ENCODE results near the gene HMGN2.

HMGN2 gene

DNA sequence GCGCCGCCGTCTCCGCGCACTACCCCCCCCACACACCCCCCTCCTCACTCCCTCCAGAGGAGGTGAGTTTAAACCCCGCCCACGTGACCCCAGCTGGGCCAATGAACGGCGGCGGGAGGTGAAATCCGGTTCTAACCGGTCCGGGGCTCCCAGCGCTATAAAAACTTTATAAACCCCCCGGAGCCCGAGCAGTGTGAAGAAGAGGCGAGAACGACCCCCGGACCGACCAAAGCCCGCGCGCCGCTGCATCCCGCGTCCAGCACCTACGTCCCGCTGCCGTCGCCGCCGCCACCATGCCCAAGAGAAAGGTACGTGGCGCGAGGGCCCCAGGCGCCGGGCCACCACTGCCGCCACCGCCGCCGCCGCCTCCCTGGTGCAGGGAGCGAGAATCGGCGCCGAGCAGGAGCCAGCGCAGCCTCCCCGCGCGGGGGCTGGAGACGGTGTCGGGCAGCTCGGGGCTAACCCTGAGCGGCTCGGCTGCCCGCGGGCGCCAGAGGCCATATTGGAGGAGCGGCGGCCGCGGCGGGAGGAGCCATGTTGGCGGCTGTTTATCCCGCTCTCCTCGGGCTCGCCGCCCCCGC, at the start of gene HMGN2:
HMGN2 (plus strand) TSS at position 121 of the 581 bp plus-strand sequence; CDS start at position 294, 173 bp downstream.
- DNase-seq: no peak

GRCh38 chr1:26429721-26430120, 42.5 kb upstream of the HMGN2 start:
- no peak for DNase-seq

DNA sequence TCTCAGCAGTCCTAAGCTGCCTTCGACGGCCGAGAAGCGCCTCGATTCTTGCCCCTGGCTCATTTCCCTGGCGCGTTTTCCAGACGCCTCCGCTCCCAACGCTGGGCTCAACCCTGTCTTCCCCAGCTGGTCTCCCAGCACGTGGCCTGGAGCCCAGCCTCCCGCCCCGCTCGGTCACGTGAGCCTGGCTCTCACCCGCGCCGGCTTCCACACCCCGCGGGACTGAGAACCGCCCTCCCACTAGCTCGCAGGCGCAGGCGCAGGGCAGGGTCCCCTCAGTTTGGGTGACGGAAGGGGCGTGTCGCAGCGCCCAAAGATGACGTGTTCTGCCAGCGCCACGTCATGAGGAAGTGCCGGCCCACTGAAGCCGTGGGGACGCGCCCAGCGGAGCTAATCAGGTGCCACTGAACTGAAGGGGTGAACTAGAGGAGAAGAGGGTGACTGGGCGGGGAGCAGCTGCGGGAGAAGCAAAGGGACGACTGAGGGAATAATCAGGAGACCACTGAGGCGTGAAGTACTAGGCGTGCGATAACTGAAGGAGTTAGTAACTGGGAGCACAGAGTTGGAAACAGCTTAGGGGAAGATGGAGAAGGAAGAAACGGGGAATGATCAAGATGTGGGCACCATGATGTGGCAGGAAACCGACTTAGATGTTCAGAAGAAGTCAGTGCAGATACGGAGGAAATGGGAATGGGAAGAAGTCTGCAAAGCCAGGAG, 40.1 kb upstream of the HMGN2 start, which contains the start of gene DHDDS:
DHDDS (plus strand) TSS at position 343 of the 717 bp plus-strand sequence. CDS start 625 bp downstream, outside the sequence.
- DNase-seq: peak; percentile 95

GRCh38 chr1:26432793-26433192, 39.4 kb upstream of the HMGN2 start:
- DNase-seq: no peak

GRCh38 chr1:26434161-26434752, 38.0 kb upstream of the HMGN2 start:
- no peak for DNase-seq

DNA sequence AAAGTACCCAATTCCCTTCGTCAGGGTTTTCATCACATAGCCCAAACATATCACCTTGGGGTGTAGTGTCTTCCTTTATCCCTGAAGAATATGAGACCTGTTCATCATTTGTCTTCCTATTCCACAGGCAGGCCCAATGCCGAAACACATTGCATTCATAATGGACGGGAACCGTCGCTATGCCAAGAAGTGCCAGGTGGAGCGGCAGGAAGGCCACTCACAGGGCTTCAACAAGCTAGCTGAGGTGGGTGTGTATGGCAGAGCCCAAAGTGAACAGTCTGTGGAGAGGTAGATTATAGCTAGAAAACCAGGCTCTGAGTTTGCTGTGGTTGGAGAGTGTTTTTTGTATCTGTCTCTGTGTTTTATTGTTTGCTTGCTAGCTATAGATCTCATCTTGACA, 34.2 kb upstream of the HMGN2 start:
- DNase-seq: no peak

- no peak for DNase-seq
Measured at GRCh38 chr1:26440259-26440658, 32.0 kb upstream of the HMGN2 start.

GRCh38 chr1:26449868-26450267, 22.4 kb upstream of the HMGN2 start:
- DNase-seq: no peak

DNA sequence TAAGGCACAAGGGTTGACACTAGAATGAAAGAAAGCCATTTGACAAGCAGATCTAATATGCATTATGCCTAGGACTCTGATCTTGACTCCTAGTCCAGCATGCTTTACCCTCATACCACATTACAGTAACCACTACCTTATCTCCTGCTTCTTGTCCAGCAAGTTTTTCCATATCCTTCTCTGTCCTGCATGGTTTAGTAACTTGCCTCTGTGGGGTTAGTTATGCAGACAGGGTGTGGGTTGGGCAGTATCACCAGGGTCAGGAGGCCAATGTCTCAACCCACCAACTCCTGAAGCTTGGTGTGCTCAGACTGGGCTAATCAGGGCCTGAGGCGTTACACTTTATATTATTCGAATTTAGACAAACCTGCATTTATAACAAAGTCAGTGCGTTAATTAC, 21.3 kb upstream of the HMGN2 start:
- DNase-seq: no peak

DNA sequence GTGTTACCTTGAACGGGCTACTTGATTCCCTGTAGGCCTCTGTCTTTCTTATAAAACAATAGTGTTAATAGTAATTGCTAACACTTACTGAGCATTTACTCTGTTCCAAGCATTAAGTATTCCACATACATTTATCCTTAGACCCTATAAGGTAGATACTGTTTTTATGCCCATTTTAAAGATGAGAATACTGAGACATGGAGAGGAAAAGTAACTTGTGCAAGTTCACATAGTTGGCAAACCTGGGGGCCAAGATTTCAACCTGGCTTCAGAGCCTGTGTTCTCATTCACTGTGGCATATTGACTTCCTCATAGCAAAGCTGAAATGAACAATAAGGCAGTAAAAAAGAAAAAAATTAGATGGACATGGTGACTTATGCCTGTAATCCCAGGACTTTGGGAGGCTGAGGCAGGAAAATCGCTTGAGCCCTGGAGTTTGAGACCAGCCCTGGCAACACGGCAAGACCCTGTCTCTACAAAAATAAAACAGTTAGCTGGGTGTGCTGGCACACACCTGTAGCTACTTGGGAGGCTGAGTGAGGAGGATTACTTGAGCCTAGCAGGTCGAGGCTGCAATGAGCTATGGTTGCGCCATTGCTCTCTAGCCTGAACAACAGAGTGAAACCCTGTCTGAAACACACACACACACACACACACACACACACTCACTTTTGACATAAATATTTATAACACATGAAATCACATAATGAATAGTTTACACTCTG, 19.6 kb upstream of the HMGN2 start:
- DNase-seq: no peak

- no peak for DNase-seq
Measured at GRCh38 chr1:26459148-26459547, 13.1 kb upstream of the HMGN2 start.

DNA sequence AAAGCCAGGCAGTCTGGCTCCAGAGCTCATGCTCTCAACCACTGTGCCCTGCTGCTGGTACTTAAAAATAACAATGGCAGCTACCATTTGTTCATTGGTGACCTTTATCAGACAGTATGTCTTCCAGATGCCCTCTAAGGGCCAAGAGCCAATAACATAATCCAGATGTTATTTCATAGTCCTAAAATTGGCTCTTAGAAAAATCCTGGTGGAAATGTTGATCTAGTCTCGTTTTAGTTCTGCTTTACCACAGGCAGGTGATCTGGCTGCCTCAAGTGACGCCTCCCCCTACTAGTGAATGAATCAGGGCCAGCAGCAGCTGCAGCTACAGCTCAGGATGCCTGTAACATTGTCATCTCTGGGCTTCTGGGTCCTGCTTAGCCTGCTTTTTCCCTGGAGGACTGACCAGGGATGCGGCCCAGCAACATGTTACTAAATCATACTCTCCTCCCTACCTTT, 12.6 kb upstream of the HMGN2 start:
- DNase-seq: no peak

- DNase-seq: no peak
Measured at GRCh38 chr1:26468911-26469310, 3.3 kb upstream of the HMGN2 start.

DNA sequence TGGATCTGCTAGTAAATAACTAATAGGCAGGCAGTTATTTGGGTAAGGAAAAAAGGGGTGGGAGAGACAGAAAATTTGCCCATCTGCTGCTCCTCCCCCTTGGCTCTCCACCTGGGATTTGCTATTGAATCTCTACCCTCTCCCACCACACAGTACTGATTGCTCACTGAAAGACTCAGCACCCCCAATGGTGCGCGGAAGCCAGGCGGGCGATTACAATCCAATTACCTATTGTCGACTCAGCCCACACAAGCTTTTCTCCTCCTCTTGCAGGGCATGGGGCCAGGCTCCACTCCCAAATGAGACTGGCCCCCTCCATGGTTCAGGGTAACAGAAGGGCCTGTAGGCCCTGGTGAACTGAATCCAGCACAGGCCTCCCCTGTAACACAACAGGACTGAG, 2.7 kb upstream of the HMGN2 start:
- no peak for DNase-seq

DNA sequence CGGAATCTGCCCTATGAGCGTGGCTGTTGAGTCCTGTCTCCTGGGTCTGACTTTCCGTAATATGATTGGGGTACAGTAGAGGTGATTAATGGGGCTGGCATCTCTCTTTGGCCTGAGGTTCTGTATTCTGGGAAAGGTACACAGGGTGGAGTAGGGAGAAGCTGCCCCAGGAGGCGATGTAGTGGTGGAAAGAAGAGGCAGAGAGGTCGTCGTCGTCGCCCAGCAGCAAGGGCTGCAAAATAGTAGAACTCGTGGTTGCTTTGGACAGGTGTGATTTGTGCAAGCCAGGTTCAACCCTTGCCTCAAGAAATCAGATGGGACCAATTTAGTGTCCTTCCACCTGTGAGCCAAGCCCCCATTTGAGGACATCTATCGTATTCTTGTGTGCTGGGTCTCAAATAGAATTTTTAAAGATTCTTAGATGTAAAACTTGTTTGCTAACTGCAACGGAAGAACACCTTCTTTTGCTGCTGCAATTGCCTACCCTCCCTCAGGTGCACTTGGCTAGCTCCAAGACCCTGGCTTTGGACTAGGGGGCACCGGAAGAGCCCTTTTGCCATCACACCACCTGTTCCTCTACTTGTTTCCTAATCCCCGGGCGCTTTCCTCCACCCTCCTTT, 1.3 kb upstream of the HMGN2 start:
- peak; percentile 72 for DNase-seq

DNA sequence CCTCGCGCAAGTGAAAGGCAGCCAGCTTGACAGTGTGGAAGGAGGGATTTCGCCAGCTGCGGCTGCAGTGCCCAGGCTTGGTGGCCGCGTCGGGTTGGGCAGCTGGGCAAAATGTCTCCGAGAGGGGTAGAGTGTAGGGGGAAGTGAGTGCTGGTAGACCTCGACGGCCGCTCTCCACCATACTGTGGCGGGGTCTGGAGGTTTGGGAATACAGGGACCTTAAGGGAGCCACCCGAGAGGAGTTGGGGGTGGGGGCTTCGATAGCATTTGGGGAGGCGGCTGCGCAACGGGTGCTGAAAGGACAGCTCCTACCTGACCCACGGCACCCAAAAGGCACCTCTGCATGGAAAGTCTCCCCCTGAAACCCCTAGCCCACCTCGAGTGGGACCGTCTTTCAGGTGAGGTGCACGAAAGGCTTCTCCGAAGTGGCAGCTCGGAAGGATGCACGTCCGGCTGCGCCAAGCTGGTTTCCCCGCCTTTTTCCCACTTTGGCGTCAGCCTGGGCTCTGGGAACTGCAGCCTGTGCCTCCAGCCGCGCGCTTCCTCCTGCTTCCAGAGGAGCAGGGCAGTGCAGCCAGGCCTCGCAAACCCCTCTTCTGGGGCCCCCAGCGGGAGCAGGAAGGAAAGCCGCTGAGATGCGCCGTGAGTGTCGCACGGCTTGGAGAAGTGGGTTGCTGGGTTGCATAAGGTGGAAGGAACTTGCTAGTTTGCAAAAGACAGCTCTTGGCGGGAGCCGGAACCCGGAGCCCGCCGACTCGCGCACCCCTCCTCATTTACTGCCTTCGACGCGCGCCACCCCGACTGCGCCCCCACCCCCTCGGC, 531 bp upstream of the HMGN2 start:
- peak; percentile 96 for DNase-seq

DNA sequence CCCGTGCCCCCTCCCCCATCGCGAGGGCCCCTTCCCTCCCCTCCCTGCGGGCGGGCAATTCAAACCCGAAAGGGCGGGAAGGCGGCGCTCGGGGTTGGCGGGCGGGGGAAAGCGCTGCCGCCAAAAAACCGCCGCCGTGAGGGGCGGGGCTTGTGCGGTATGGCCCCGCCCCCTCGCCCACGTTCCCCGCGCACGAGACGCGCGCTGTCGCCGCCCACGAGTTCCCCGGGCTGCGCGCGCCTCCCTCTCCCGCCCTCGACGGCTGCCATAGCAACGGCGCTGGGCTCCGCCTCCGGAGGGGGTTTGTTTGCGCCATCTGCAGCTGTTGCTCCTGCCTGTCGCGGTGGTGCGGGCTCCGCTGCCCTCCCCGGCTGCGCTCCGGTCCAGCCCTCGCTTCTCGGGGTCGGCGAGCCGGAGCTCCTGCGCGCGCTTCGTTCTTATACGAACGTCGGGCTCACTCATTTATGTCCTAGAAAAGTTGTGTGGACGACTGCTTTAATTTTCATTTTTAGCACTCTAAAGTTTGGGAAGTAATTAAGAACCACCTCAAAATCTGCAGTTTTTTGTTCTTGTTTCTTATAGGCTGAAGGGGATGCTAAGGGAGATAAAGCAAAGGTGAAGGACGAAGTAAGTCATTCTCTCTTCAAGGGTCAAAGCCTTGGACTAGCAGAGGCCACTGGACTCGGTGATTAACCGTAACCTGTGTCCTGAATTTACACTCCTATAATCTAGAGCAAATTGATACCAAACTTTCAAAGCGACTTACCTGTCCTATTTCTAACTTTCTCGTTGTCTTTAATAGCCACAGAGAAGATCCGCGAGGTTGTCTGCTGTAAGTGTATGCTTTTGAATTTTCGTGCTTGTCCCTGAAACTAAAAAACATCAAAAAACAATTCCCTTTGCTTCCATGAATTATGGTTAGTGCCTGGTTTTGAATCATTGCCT, 933 bp downstream of the HMGN2 start:
- peak; percentile 86 for DNase-seq

GRCh38 chr1:26474818-26475217, 2.6 kb downstream of the HMGN2 start:
- DNase-seq: no peak

DNA sequence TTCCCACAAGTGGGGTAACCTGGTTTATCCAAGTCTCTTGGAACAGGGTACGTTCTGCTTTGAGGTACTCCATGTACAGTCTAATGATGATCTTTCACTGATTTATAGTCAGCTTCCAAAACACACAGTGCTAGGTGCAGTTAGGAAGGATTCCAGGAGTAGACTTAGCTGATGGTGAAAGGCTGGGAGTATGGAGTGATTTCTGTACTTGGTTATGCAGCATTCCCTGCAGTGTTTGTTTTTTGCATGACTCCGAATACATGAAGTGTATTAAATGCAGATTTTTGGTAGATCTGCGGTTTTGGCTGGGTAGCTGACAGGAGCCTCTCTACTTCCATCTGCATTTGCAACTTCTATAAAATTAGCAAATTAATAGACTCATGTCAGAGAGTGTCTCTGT, 3.7 kb downstream of the HMGN2 start:
- no peak for DNase-seq

DNA sequence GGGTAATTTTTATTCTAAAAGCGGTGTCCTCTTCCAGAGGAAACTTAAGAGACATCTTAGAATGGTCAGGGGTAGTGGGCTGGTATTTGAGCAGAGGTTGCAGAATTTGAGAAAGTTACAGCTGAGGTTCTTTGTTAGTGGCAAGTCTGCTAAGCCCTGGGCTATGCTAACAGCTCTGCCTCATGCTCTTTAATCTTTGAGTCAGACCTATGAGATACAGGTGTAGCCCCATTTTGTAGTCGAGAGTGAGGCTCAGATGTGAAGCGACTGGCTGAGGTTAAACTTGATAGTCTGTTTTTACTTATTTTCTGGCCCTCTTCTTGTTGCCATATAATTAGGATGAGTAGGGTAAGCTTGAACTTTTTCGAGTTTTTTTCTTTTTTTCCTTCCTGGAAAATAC, 4.7 kb downstream of the HMGN2 start:
- DNase-seq: no peak

Measured in GF-D8 (cell line).